ENCODE results near the gene FBXO22. TPM values are rescaled to one million over a fixed set of nuclear protein-coding genes. Genes with fewer than 3 reads are reported as not detected.
A peak's percentile ranks its signal among the peaks of the same experiment; 100 is the strongest.
"Not testable (repeated sequence)": the region's sequence is repeated elsewhere in the genome, so short reads cannot be mapped to it uniquely, and the experiment has no call there.

FBXO22 gene
- total RNA-seq, result 49.4 and 50.0 TPM in 2 replicates

- intact Hi-C loops (cut with micrococcal nuclease), result loop anchor here (1.0 to 10.0 kb wide), 3 partner anchors 59 to 451 kb away; partner anchors contain the start of gene SIN3A
- no peaks in the 10 kb centered on the region for H3K9me3 Mint-ChIP-seq
- peak within 1 kb of the TSS; percentile 99 for H3K4me3 Mint-ChIP-seq
- peaks cover 35% of the 10 kb centered on the region for H3K4me1 Mint-ChIP-seq (ENCODE audit: low read depth)
- H3K27ac Mint-ChIP-seq, result peak within 1 kb of the TSS; percentile 98
- H3K27me3 Mint-ChIP-seq (ENCODE audit: insufficient read depth), result no peaks in the 10 kb centered on the region
- peaks cover 25% of the 10 kb centered on the region for H3K36me3 Mint-ChIP-seq (ENCODE audit: low read depth)
- DNase-seq (ENCODE audit: low spot score), result peak; percentile 89
Measured at GRCh38 chr15:75903331-75904239, at the start of gene FBXO22. FBXO22 (plus strand) TSS chr15:75903878; CDS start chr15:75903964, 86 bp downstream.

- peaks cover 34% of the 10 kb centered on the region for H3K36me3 Mint-ChIP-seq (ENCODE audit: low read depth)
- no peaks in the 10 kb centered on the region for H3K27me3 Mint-ChIP-seq (ENCODE audit: insufficient read depth)
- H3K4me3 Mint-ChIP-seq, result no peak overlapping the region
- intact Hi-C loops (cut with micrococcal nuclease), result no loop called here
- H3K9me3 Mint-ChIP-seq, result no peaks in the 10 kb centered on the region
- H3K4me1 Mint-ChIP-seq (ENCODE audit: low read depth), result peaks cover 34% of the 10 kb centered on the region
- no peak for DNase-seq (ENCODE audit: low spot score)
- no peak overlapping the region for H3K27ac Mint-ChIP-seq
Measured at GRCh38 chr15:75857886-75858285, 45.8 kb upstream of the FBXO22 start.

GRCh38 chr15:75861750-75862402 is 41.8 kb upstream of the FBXO22 start:
- no peaks in the 10 kb centered on the region for H3K27me3 Mint-ChIP-seq (ENCODE audit: insufficient read depth)
- no peak for DNase-seq (ENCODE audit: low spot score)
- intact Hi-C loops (cut with micrococcal nuclease), result no loop called here
- no peak overlapping the region for H3K27ac Mint-ChIP-seq
- no peak overlapping the region for H3K4me3 Mint-ChIP-seq
- H3K9me3 Mint-ChIP-seq, result no peaks in the 10 kb centered on the region
- peaks cover 35% of the 10 kb centered on the region for H3K36me3 Mint-ChIP-seq (ENCODE audit: low read depth)
- peaks cover 44% of the 10 kb centered on the region for H3K4me1 Mint-ChIP-seq (ENCODE audit: low read depth)

- Mint-ChIP-seq H3K4me3 (no peak overlapping the region), H3K4me1 (ENCODE audit: low read depth) (peaks cover 51% of the 10 kb centered on the region), H3K27ac (no peak overlapping the region), H3K27me3 (ENCODE audit: insufficient read depth) (no peaks in the 10 kb centered on the region), H3K36me3 (ENCODE audit: low read depth) (peaks cover 35% of the 10 kb centered on the region), H3K9me3 (no peaks in the 10 kb centered on the region)
- intact Hi-C loops (cut with micrococcal nuclease), result no loop called here
- no peak for DNase-seq (ENCODE audit: low spot score)
Measured at GRCh38 chr15:75862796-75863195, 40.9 kb upstream of the FBXO22 start.

- Mint-ChIP-seq H3K27me3 (ENCODE audit: insufficient read depth) (no peaks in the 10 kb centered on the region), H3K4me3 (no peak overlapping the region), H3K36me3 (ENCODE audit: low read depth) (peaks cover 29% of the 10 kb centered on the region), H3K27ac (no peak overlapping the region), H3K4me1 (ENCODE audit: low read depth) (peaks cover 41% of the 10 kb centered on the region), H3K9me3 (no peaks in the 10 kb centered on the region)
- intact Hi-C loops (cut with micrococcal nuclease), result no loop called here
- DNase-seq (ENCODE audit: low spot score), result no peak
Measured at GRCh38 chr15:75864213-75865059, 39.2 kb upstream of the FBXO22 start.

GRCh38 chr15:75866045-75866444 is 37.6 kb upstream of the FBXO22 start:
- H3K9me3 Mint-ChIP-seq; H3K27me3 Mint-ChIP-seq (ENCODE audit: insufficient read depth); H3K4me3 Mint-ChIP-seq; H3K27ac Mint-ChIP-seq; DNase-seq (ENCODE audit: low spot score); intact Hi-C loops (cut with micrococcal nuclease): not testable (repeated sequence)
- Mint-ChIP-seq H3K36me3 (ENCODE audit: low read depth) (peaks cover 26% of the 10 kb centered on the region), H3K4me1 (ENCODE audit: low read depth) (peaks cover 34% of the 10 kb centered on the region)

GRCh38 chr15:75866916-75867315 is 36.8 kb upstream of the FBXO22 start:
- Mint-ChIP-seq H3K27me3 (ENCODE audit: insufficient read depth) (no peaks in the 10 kb centered on the region), H3K27ac (no peak overlapping the region), H3K9me3 (no peaks in the 10 kb centered on the region), H3K36me3 (ENCODE audit: low read depth) (peaks cover 25% of the 10 kb centered on the region), H3K4me3 (no peak overlapping the region), H3K4me1 (ENCODE audit: low read depth) (peaks cover 34% of the 10 kb centered on the region)
- DNase-seq (ENCODE audit: low spot score), result no peak
- intact Hi-C loops (cut with micrococcal nuclease), result no loop called here

- Mint-ChIP-seq H3K9me3 (no peaks in the 10 kb centered on the region), H3K36me3 (ENCODE audit: low read depth) (peaks cover 22% of the 10 kb centered on the region), H3K4me3 (no peak overlapping the region), H3K27me3 (ENCODE audit: insufficient read depth) (no peaks in the 10 kb centered on the region), H3K27ac (no peak overlapping the region), H3K4me1 (ENCODE audit: low read depth) (peaks cover 34% of the 10 kb centered on the region)
- no peak for DNase-seq (ENCODE audit: low spot score)
- intact Hi-C loops (cut with micrococcal nuclease), result no loop called here
Measured at GRCh38 chr15:75867449-75867848, 36.2 kb upstream of the FBXO22 start.

- H3K9me3 Mint-ChIP-seq, result no peaks in the 10 kb centered on the region
- H3K27ac Mint-ChIP-seq, result no peak overlapping the region
- intact Hi-C loops (cut with micrococcal nuclease), result no loop called here
- peaks cover 34% of the 10 kb centered on the region for H3K4me1 Mint-ChIP-seq (ENCODE audit: low read depth)
- H3K27me3 Mint-ChIP-seq (ENCODE audit: insufficient read depth), result no peaks in the 10 kb centered on the region
- DNase-seq (ENCODE audit: low spot score), result no peak
- H3K4me3 Mint-ChIP-seq, result no peak overlapping the region
- peaks cover 20% of the 10 kb centered on the region for H3K36me3 Mint-ChIP-seq (ENCODE audit: low read depth)
Measured at GRCh38 chr15:75868019-75868418, 35.7 kb upstream of the FBXO22 start.

- H3K27ac Mint-ChIP-seq, result no peak overlapping the region
- H3K4me3 Mint-ChIP-seq, result no peak overlapping the region
- DNase-seq (ENCODE audit: low spot score), result no peak
- intact Hi-C loops (cut with micrococcal nuclease), result no loop called here
- H3K27me3 Mint-ChIP-seq (ENCODE audit: insufficient read depth), result no peaks in the 10 kb centered on the region
- H3K9me3 Mint-ChIP-seq, result no peaks in the 10 kb centered on the region
- peaks cover 25% of the 10 kb centered on the region for H3K36me3 Mint-ChIP-seq (ENCODE audit: low read depth)
- H3K4me1 Mint-ChIP-seq (ENCODE audit: low read depth), result peaks cover 37% of the 10 kb centered on the region
Measured at GRCh38 chr15:75869446-75869845, 34.2 kb upstream of the FBXO22 start.

GRCh38 chr15:75871589-75871988 is 32.1 kb upstream of the FBXO22 start:
- H3K4me3 Mint-ChIP-seq; intact Hi-C loops (cut with micrococcal nuclease); H3K9me3 Mint-ChIP-seq; H3K27me3 Mint-ChIP-seq (ENCODE audit: insufficient read depth); H3K27ac Mint-ChIP-seq; DNase-seq (ENCODE audit: low spot score): not testable (repeated sequence)
- H3K36me3 Mint-ChIP-seq (ENCODE audit: low read depth), result peaks cover 37% of the 10 kb centered on the region
- H3K4me1 Mint-ChIP-seq (ENCODE audit: low read depth), result peaks cover 31% of the 10 kb centered on the region

- Mint-ChIP-seq H3K27me3 (ENCODE audit: insufficient read depth) (no peaks in the 10 kb centered on the region), H3K9me3 (no peaks in the 10 kb centered on the region), H3K4me1 (ENCODE audit: low read depth) (peaks cover 22% of the 10 kb centered on the region), H3K27ac (no peak overlapping the region), H3K36me3 (ENCODE audit: low read depth) (peaks cover 39% of the 10 kb centered on the region), H3K4me3 (no peak overlapping the region)
- intact Hi-C loops (cut with micrococcal nuclease), result no loop called here
- DNase-seq (ENCODE audit: low spot score), result no peak
Measured at GRCh38 chr15:75872403-75872990, 31.2 kb upstream of the FBXO22 start.

All from activated T-helper 1 cell treated with anti-CD3 and anti-CD28 coated beads, Interleukin-12 subunit alpha, Interleukin-12 subunit beta, Interleukin-2, Interleukin-4 antibody, amounts not matched to agents 30 ng/mL and 10 ng/mL and 1 ng/mL, durations not matched to agents 14 hours and 24 hours and 36 hours (primary cell).